ENCODE data around the gene SLITRK4. TPM values are rescaled to one million over a fixed set of nuclear protein-coding genes. Genes with fewer than 3 reads are reported as not detected.
A peak's percentile ranks its signal among the peaks of the same experiment; 100 is the strongest.

SLITRK4 gene
- total and polyA plus RNA-seq, 4 donors, result 0.03 to 0.28 (median 0.08) TPM; not detected in 1

DNA sequence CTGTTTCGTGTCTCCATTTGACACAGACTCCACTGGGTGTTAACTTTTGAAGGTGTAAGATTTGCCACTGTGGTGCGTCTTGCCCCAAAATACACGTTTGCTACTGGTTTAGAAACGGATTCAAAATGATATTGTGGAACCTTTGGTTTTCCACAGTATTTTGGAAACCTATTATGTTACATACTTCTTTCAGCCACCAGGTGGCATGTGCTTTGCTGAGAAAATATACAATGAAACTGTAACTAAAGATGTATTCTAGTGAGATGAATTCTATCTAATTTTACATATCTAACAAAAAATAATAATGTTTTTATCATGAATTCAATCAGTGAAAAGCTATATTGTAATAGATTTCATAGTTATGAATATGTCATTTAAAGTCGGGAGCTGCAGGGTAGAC lies 28.4 kb upstream of the SLITRK4 start:
- Histone ChIP-seq H3K27ac (ENCODE audit: low read depth in 1 of 2, low read length in 2 of 2) (no peak overlapping the region), H3K27me3 (ENCODE audit: control insufficient read depth in 4 of 4, insufficient read depth in 4 of 4, low read length in 3 of 4) (peaks cover 0 to 6% (median 0%) of the 10 kb centered on the region in 4 donors), H3K4me1 (ENCODE audit: control insufficient read depth in 4 of 4, insufficient read depth in 4 of 4, low read length in 3 of 4) (no peaks in the 10 kb centered on the region), H3K9me3 (ENCODE audit: control insufficient read depth in 4 of 4, low read length in 3 of 4) (no peaks in the 10 kb centered on the region), H3K36me3 (ENCODE audit: control insufficient read depth in 4 of 4, insufficient read depth in 3 of 4, low read depth in 1 of 4, low read length in 3 of 4) (no peaks in the 10 kb centered on the region), H3K4me3 (ENCODE audit: low read depth in 1 of 3, low read length in 3 of 3) (no peak overlapping the region), H3K9ac (ENCODE audit: low read depth in 1 of 2, low read length in 2 of 2) (no peak overlapping the region)
- TF ChIP-seq FOXA1 (IDR thresholded peaks at IDR 0.05), result no peak
- no peak for TF ChIP-seq GABPA (IDR thresholded peaks at IDR 0.05 in 1 of 2, conservative IDR thresholded peaks at IDR 0.05 in 1 of 2)
- TF ChIP-seq SP1 (IDR thresholded peaks at IDR 0.05), result no peak
- no peak for TF ChIP-seq NR2F2 (IDR thresholded peaks at IDR 0.05)
- TF ChIP-seq, protein P1, sequence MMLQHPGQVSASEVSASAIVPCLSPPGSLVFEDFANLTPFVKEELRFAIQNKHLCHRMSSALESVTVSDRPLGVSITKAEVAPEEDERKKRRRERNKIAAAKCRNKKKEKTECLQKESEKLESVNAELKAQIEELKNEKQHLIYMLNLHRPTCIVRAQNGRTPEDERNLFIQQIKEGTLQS (IDR thresholded peaks at IDR 0.05), result no peak
- no peak for TF ChIP-seq RXRA (IDR thresholded peaks at IDR 0.05)
- TF ChIP-seq, protein P2, sequence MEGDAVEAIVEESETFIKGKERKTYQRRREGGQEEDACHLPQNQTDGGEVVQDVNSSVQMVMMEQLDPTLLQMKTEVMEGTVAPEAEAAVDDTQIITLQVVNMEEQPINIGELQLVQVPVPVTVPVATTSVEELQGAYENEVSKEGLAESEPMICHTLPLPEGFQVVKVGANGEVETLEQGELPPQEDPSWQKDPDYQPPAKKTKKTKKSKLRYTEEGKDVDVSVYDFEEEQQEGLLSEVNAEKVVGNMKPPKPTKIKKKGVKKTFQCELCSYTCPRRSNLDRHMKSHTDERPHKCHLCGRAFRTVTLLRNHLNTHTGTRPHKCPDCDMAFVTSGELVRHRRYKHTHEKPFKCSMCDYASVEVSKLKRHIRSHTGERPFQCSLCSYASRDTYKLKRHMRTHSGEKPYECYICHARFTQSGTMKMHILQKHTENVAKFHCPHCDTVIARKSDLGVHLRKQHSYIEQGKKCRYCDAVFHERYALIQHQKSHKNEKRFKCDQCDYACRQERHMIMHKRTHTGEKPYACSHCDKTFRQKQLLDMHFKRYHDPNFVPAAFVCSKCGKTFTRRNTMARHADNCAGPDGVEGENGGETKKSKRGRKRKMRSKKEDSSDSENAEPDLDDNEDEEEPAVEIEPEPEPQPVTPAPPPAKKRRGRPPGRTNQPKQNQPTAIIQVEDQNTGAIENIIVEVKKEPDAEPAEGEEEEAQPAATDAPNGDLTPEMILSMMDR (IDR thresholded peaks at IDR 0.05; ENCODE audit: low read depth, low read length, missing input control), result peak; percentile 45
- no peak for TF ChIP-seq EGR1 (IDR thresholded peaks at IDR 0.05; ENCODE audit: low read depth in 2 of 2)
- TF ChIP-seq, protein P3, sequence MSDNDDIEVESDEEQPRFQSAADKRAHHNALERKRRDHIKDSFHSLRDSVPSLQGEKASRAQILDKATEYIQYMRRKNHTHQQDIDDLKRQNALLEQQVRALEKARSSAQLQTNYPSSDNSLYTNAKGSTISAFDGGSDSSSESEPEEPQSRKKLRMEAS (IDR thresholded peaks at IDR 0.05), result no peak
- no peak for TF ChIP-seq HNF4G (IDR thresholded peaks at IDR 0.05)
- TF ChIP-seq YY1 (IDR thresholded peaks at IDR 0.05), result no peak
- TF ChIP-seq, protein P4, sequence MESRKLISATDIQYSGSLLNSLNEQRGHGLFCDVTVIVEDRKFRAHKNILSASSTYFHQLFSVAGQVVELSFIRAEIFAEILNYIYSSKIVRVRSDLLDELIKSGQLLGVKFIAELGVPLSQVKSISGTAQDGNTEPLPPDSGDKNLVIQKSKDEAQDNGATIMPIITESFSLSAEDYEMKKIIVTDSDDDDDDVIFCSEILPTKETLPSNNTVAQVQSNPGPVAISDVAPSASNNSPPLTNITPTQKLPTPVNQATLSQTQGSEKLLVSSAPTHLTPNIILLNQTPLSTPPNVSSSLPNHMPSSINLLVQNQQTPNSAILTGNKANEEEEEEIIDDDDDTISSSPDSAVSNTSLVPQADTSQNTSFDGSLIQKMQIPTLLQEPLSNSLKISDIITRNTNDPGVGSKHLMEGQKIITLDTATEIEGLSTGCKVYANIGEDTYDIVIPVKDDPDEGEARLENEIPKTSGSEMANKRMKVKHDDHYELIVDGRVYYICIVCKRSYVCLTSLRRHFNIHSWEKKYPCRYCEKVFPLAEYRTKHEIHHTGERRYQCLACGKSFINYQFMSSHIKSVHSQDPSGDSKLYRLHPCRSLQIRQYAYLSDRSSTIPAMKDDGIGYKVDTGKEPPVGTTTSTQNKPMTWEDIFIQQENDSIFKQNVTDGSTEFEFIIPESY (IDR thresholded peaks at IDR 0.05), result no peak
- no peak for TF ChIP-seq TAF1 (conservative IDR thresholded peaks at IDR 0.05)
- no peak for TF ChIP-seq FOXA2 (IDR thresholded peaks at IDR 0.05)
- peak; percentile 43 to 73 for TF ChIP-seq RAD21 (IDR thresholded peaks at IDR 0.05)
- no peak for TF ChIP-seq HNF4A (conservative IDR thresholded peaks at IDR 0.05)
- no peak for DNase-seq (ENCODE audit: low spot score)
- 42% methylated on average over 5 of the region's 5 CpGs for WGBS

DNA sequence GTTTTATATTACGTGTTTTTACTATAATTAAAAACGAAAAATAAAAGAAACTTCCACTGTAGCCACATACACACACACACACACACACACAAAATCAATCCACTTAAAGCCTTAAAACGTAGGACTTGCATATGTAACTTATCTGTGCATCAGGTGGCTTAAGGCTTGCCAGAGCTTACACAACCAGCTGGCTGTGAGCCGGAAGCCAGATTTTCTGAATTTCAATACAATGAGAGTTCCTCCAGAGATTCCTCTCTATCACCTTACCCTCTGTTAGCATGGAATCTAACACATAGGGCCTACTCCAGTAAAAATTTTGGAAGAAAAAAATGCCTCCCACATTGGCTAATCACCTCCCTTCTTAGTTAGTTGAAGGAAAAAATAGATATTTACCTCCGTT lies 27.9 kb upstream of the SLITRK4 start:
- Histone ChIP-seq H3K36me3 (ENCODE audit: control insufficient read depth in 4 of 4, insufficient read depth in 3 of 4, low read depth in 1 of 4, low read length in 3 of 4) (no peaks in the 10 kb centered on the region), H3K9ac (ENCODE audit: low read depth in 1 of 2, low read length in 2 of 2) (no peak overlapping the region), H3K4me3 (ENCODE audit: low read depth in 1 of 3, low read length in 3 of 3) (no peak overlapping the region), H3K27me3 (ENCODE audit: control insufficient read depth in 4 of 4, insufficient read depth in 4 of 4, low read length in 3 of 4) (peaks cover 0 to 6% (median 0%) of the 10 kb centered on the region in 4 donors), H3K9me3 (ENCODE audit: control insufficient read depth in 4 of 4, low read length in 3 of 4) (no peaks in the 10 kb centered on the region), H3K4me1 (ENCODE audit: control insufficient read depth in 4 of 4, insufficient read depth in 4 of 4, low read length in 3 of 4) (no peaks in the 10 kb centered on the region), H3K27ac (ENCODE audit: low read depth in 1 of 2, low read length in 2 of 2) (no peak overlapping the region)
- 64% methylated on average over 5 of the region's 5 CpGs for WGBS
- DNase-seq (ENCODE audit: low spot score), result no peak
- TF ChIP-seq EGR1 (IDR thresholded peaks at IDR 0.05; ENCODE audit: low read depth in 2 of 2) (no peak), RXRA (IDR thresholded peaks at IDR 0.05) (no peak), FOXA1 (IDR thresholded peaks at IDR 0.05) (no peak), TAF1 (conservative IDR thresholded peaks at IDR 0.05) (no peak), NR2F2 (IDR thresholded peaks at IDR 0.05) (no peak), SP1 (IDR thresholded peaks at IDR 0.05) (no peak), HNF4A (conservative IDR thresholded peaks at IDR 0.05) (no peak), JUND (IDR thresholded peaks at IDR 0.05) (no peak), YY1 (IDR thresholded peaks at IDR 0.05) (no peak), FOXA2 (IDR thresholded peaks at IDR 0.05) (no peak), GABPA (IDR thresholded peaks at IDR 0.05 in 1 of 2, conservative IDR thresholded peaks at IDR 0.05 in 1 of 2) (no peak)
- TF ChIP-seq, protein P4 (IDR thresholded peaks at IDR 0.05), result no peak
- TF ChIP-seq, protein P5, sequence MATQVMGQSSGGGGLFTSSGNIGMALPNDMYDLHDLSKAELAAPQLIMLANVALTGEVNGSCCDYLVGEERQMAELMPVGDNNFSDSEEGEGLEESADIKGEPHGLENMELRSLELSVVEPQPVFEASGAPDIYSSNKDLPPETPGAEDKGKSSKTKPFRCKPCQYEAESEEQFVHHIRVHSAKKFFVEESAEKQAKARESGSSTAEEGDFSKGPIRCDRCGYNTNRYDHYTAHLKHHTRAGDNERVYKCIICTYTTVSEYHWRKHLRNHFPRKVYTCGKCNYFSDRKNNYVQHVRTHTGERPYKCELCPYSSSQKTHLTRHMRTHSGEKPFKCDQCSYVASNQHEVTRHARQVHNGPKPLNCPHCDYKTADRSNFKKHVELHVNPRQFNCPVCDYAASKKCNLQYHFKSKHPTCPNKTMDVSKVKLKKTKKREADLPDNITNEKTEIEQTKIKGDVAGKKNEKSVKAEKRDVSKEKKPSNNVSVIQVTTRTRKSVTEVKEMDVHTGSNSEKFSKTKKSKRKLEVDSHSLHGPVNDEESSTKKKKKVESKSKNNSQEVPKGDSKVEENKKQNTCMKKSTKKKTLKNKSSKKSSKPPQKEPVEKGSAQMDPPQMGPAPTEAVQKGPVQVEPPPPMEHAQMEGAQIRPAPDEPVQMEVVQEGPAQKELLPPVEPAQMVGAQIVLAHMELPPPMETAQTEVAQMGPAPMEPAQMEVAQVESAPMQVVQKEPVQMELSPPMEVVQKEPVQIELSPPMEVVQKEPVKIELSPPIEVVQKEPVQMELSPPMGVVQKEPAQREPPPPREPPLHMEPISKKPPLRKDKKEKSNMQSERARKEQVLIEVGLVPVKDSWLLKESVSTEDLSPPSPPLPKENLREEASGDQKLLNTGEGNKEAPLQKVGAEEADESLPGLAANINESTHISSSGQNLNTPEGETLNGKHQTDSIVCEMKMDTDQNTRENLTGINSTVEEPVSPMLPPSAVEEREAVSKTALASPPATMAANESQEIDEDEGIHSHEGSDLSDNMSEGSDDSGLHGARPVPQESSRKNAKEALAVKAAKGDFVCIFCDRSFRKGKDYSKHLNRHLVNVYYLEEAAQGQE (IDR thresholded peaks at IDR 0.05), result no peak
- TF ChIP-seq, protein P1 (IDR thresholded peaks at IDR 0.05), result no peak
- TF ChIP-seq, protein P3 (IDR thresholded peaks at IDR 0.05), result no peak
- TF ChIP-seq, protein P2 (IDR thresholded peaks at IDR 0.05; ENCODE audit: low read depth, low read length, missing input control), result no peak

Data from liver (tissue), 9 donors.